Activated CD8-positive, alpha-beta memory T cell treated with anti-CD3 and anti-CD28 coated beads for 1 hour (primary cell): ENCODE measurements around the gene ADARB2.

Source experiments
- DNase-seq, 2 donors: peaks; one replicate each; pipeline ENCODE4 v3.0.0-alpha.2; 2020; ENCODE audit warnings: low read depth in 1 of 2; ENCODE audit errors: extremely low read depth in 1 of 2

The ADARB2 gene

GRCh38 chr10:1133495-1134045, 603.8 kb downstream of the ADARB2 start:
- DNase-seq: no peak

- no peak for DNase-seq
These were observed 604.7 kb downstream of the ADARB2 start for GRCh38 chr10:1132584-1132983.

GRCh38 chr10:1130995-1131790, 606.1 kb downstream of the ADARB2 start:
- no peak for DNase-seq

GRCh38 chr10:1130226-1130625, 607.1 kb downstream of the ADARB2 start:
- DNase-seq: no peak

- DNase-seq: no peak
These were observed 608.7 kb downstream of the ADARB2 start for GRCh38 chr10:1128649-1129048.

GRCh38 chr10:1128115-1128514, 609.2 kb downstream of the ADARB2 start:
- DNase-seq: no peak

- DNase-seq: no peak
These were observed 609.7 kb downstream of the ADARB2 start for GRCh38 chr10:1127629-1128028.
